H9 (cell line): ENCODE results near the gene TTC33. TPM values are rescaled to one million over a fixed set of nuclear protein-coding genes. Genes with fewer than 3 reads are reported as not detected.
"Not testable (repeated sequence)": the region's sequence is repeated elsewhere in the genome, so short reads cannot be mapped to it uniquely, and the experiment has no call there.

Experiments
- DNase-seq: peaks from one replicate; pipeline ENCODE4 v3.0.0-alpha.2; 2017
- H2AFZ ChIP-seq: one replicate; pipeline ENCODE4 v1.6.1; 2013; ENCODE audit warnings: mild to moderate bottlenecking, low read length, control low read depth, moderate library complexity
- H2AK5ac ChIP-seq: 2 replicates; pipeline ENCODE4 v1.6.1; 2013; ENCODE audit warnings: low read length, control low read depth, mixed read lengths; ENCODE audit not compliant: insufficient read length
- H2BK120ac ChIP-seq: one replicate; pipeline ENCODE4 v1.6.1; 2013; ENCODE audit warnings: low read depth, mild to moderate bottlenecking, low read length, control low read depth, inconsistent platforms; ENCODE audit not compliant: poor library complexity, severe bottlenecking
- H2BK12ac ChIP-seq: 2 replicates; pipeline ENCODE4 v1.6.1; 2013; ENCODE audit warnings: low read length, control low read depth, mixed read lengths, low read depth; ENCODE audit not compliant: insufficient read length
- H2BK15ac ChIP-seq: 2 replicates; pipeline ENCODE4 v1.6.1; 2013; ENCODE audit warnings: low read depth, low read length, control low read depth
- H2BK20ac ChIP-seq: one replicate; pipeline ENCODE4 v1.6.1; 2013; ENCODE audit warnings: low read depth, mild to moderate bottlenecking, low read length, control low read depth, inconsistent platforms; ENCODE audit not compliant: poor library complexity, severe bottlenecking
- H2BK5ac ChIP-seq: 2 replicates; pipeline ENCODE4 v1.6.1; 2013; ENCODE audit warnings: low read length, control low read depth, mixed read lengths; ENCODE audit not compliant: insufficient read length
- H3K14ac ChIP-seq: 2 replicates; pipeline ENCODE4 v1.6.1; 2013; ENCODE audit warnings: low read length, control low read depth; ENCODE audit not compliant: insufficient read depth
- H3K18ac ChIP-seq: 2 replicates; pipeline ENCODE4 v1.6.1; 2013; ENCODE audit warnings: low read depth, mild to moderate bottlenecking, mixed read lengths, low read length, control low read depth; ENCODE audit not compliant: insufficient read length
- H3K23ac ChIP-seq: 2 replicates; pipeline ENCODE4 v1.6.1; 2013; ENCODE audit warnings: low read length, control low read depth, mixed read lengths, low read depth; ENCODE audit not compliant: insufficient read length
- H3K23me2 ChIP-seq: 2 replicates; pipeline ENCODE4 v1.6.1; 2013; ENCODE audit warnings: low read depth, mild to moderate bottlenecking, mixed read lengths, low read length, control low read depth; ENCODE audit not compliant: insufficient read length, poor library complexity, severe bottlenecking
- H3K27ac ChIP-seq: 2 replicates; pipeline ENCODE4 v1.5.1; 2013; ENCODE audit warnings: low read length, control low read depth, mixed read lengths, low read depth; ENCODE audit not compliant: insufficient read length
- H3K27me3 ChIP-seq: 2 replicates; pipeline ENCODE4 v1.6.1; 2013; ENCODE audit warnings: low read length, control low read depth, inconsistent platforms; ENCODE audit not compliant: insufficient read depth
- H3K4ac ChIP-seq: 2 replicates; pipeline ENCODE4 v1.6.1; 2013; ENCODE audit warnings: low read depth, mild to moderate bottlenecking, control low read depth, inconsistent platforms, low read length, moderate library complexity
- H3K4me1 ChIP-seq: 2 replicates; pipeline ENCODE4 v1.6.1; 2013; ENCODE audit warnings: low read length, control low read depth, inconsistent platforms; ENCODE audit not compliant: insufficient read depth
- H3K4me2 ChIP-seq: 2 replicates; pipeline ENCODE4 v1.6.1; 2013; ENCODE audit warnings: low read length, control low read depth, mixed read lengths; ENCODE audit not compliant: insufficient read length, insufficient read depth
- H3K56ac ChIP-seq: 2 replicates; pipeline ENCODE4 v1.6.1; 2013; ENCODE audit warnings: low read depth, mild to moderate bottlenecking, mixed read lengths, low read length, control low read depth; ENCODE audit not compliant: insufficient read length
- H3K79me1 ChIP-seq: 2 replicates; pipeline ENCODE4 v1.6.1; 2013; ENCODE audit warnings: low read depth, mild to moderate bottlenecking, moderate library complexity, low read length, control low read depth, inconsistent platforms; ENCODE audit not compliant: insufficient read depth, poor library complexity, severe bottlenecking
- H3K79me2 ChIP-seq: 2 replicates; pipeline ENCODE4 v1.6.1; 2013; ENCODE audit warnings: low read length, control low read depth, inconsistent platforms; ENCODE audit not compliant: insufficient read depth
- H3K9ac ChIP-seq: 2 replicates; pipeline ENCODE4 v1.6.1; 2013; ENCODE audit warnings: low read length, control low read depth, mixed read lengths; ENCODE audit not compliant: insufficient read length; ENCODE audit errors: extremely low read depth
- H3K9me3 ChIP-seq: one replicate; pipeline ENCODE4 v1.6.1; 2013; ENCODE audit warnings: low read depth, low read length, inconsistent platforms; ENCODE audit not compliant: control insufficient read depth
- H3T11ph ChIP-seq: one replicate; pipeline ENCODE4 v1.6.1; 2013; ENCODE audit warnings: mild to moderate bottlenecking, low read length, control low read depth, inconsistent platforms
- H4K20me1 ChIP-seq: one replicate; pipeline ENCODE4 v1.6.1; 2013; ENCODE audit not compliant: control insufficient read depth, insufficient read length, insufficient read depth
- H4K5ac ChIP-seq: 2 replicates; pipeline ENCODE4 v1.6.1; 2013; ENCODE audit warnings: low read depth, mild to moderate bottlenecking, mixed read lengths, low read length, control low read depth; ENCODE audit not compliant: insufficient read length
- H4K8ac ChIP-seq: replicated peaks from 2 replicates; pipeline ENCODE4 v1.6.1; 2013; ENCODE audit warnings: low read length, control low read depth, mixed read lengths, low read depth; ENCODE audit not compliant: insufficient read length
- H4K91ac ChIP-seq: 2 replicates; pipeline ENCODE4 v1.6.1; 2013; ENCODE audit warnings: low read depth, mild to moderate bottlenecking, moderate library complexity, mixed read lengths, low read length, control low read depth; ENCODE audit not compliant: insufficient read length
- H3K27ac Mint-ChIP-seq, 3 experiments: 2 replicates in 2 of 3; 3 replicates in 1 of 3; pipeline ENCODE4 v1.8.0; 2020 to 2021; ENCODE audit warnings: mixed read lengths in 3 of 3, mild to moderate bottlenecking in 1 of 3, moderate library complexity in 1 of 3
- H3K27me3 Mint-ChIP-seq: 2 replicates; pipeline ENCODE4 v1.8.0; 2021; ENCODE audit warnings: low read depth, mild to moderate bottlenecking, moderate library complexity, mixed read lengths
- H3K36me3 Mint-ChIP-seq, 3 experiments: 2 replicates in 2 of 3; 3 replicates in 1 of 3; pipeline ENCODE4 v1.8.0; 2020 to 2021; ENCODE audit warnings: low read depth in 3 of 3, mixed read lengths in 3 of 3; ENCODE audit not compliant: insufficient read depth in 1 of 3
- H3K4me1 Mint-ChIP-seq, 2 experiments: 2 replicates each; pipeline ENCODE4 v1.8.0; 2020; ENCODE audit warnings: mixed read lengths in 2 of 2
- H3K4me3 Mint-ChIP-seq, 2 experiments: 2 replicates in 1 of 2; 3 replicates in 1 of 2; pipeline ENCODE4 v1.8.0; 2020 to 2021; ENCODE audit warnings: mild to moderate bottlenecking in 2 of 2, mixed read lengths in 2 of 2, moderate library complexity in 1 of 2
- H3K9me3 Mint-ChIP-seq, 2 experiments: 2 replicates in 1 of 2; 3 replicates in 1 of 2; pipeline ENCODE4 v1.8.0; 2020; ENCODE audit warnings: mild to moderate bottlenecking in 2 of 2, mixed read lengths in 2 of 2, moderate library complexity in 1 of 2
- total RNA-seq: library from RNA; stranded (reverse); gene quantifications from 2 replicates; pipeline ENCODE4 v1.2.1, GENCODE V29; 2021
- TF ChIP-seq, protein P1 (sequence below): fragments of 200-600 bp; sonication (generic); conservative IDR thresholded peaks from 3 replicates; pipeline ENCODE4 v1.8.0; 2021; ENCODE audit warnings: antibody characterized with exemption, mild to moderate bottlenecking

TTC33 gene
- total RNA-seq, 1 experiment from 2014 or later: 7.3 TPM

DNA sequence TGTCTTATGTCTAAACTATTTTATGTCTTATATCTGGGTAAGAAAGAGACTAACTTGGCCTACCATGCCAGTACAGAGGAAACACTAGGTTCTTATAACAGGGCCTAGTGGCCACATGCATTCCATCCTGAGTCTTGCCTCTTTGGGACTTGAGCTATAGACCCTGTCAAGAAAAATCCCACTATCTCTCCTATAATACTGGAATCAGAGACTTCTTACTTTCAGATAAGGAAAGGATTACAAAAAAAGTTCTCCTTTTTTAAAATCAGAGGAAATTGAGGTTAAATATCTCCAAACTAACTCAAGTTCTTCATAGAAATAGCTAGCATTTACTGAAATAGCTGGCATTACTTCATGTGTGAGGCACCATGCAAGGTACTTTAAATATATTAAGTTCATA lies 41.8 kb downstream of the TTC33 start:
- Histone ChIP-seq H3K23ac (no peak overlapping the region), H2BK12ac (no peak overlapping the region), H3K23me2 (no peaks in the 10 kb centered on the region), H3K4me1 (no peaks in the 10 kb centered on the region), H3T11ph (no peak overlapping the region), H3K79me1 (no peaks in the 10 kb centered on the region), H4K5ac (no peak overlapping the region), H3K27me3 (no peaks in the 10 kb centered on the region), H2BK120ac (no peak overlapping the region), H4K20me1 (no peaks in the 10 kb centered on the region), H3K27ac (no peak overlapping the region), H3K56ac (no peak overlapping the region), H3K4ac (no peak overlapping the region), H2BK5ac (no peak overlapping the region), H3K14ac (no peak overlapping the region), H3K18ac (no peak overlapping the region), H2AK5ac (no peak overlapping the region), H2BK20ac (no peak overlapping the region), H2AFZ (no peak overlapping the region), H3K4me2 (no peak overlapping the region), H2BK15ac (no peak overlapping the region), H3K9me3 (no peaks in the 10 kb centered on the region), H4K8ac (no peak overlapping the region), H4K91ac (no peak overlapping the region), H3K9ac (no peak overlapping the region), H3K79me2 (no peaks in the 10 kb centered on the region)
- peaks cover 5 to 13% (median 5%) of the 10 kb centered on the region in 3 experiments; a peak in 6 of 7 replicates for H3K36me3 Mint-ChIP-seq
- no peaks in the 10 kb centered on the region; the same call in 1 of the 2 replicates for H3K27me3 Mint-ChIP-seq
- H3K9me3 Mint-ChIP-seq: peaks cover 6% of the 10 kb centered on the region in 2 experiments; a peak in 4 of 5 replicates
- TF ChIP-seq, protein P1, sequence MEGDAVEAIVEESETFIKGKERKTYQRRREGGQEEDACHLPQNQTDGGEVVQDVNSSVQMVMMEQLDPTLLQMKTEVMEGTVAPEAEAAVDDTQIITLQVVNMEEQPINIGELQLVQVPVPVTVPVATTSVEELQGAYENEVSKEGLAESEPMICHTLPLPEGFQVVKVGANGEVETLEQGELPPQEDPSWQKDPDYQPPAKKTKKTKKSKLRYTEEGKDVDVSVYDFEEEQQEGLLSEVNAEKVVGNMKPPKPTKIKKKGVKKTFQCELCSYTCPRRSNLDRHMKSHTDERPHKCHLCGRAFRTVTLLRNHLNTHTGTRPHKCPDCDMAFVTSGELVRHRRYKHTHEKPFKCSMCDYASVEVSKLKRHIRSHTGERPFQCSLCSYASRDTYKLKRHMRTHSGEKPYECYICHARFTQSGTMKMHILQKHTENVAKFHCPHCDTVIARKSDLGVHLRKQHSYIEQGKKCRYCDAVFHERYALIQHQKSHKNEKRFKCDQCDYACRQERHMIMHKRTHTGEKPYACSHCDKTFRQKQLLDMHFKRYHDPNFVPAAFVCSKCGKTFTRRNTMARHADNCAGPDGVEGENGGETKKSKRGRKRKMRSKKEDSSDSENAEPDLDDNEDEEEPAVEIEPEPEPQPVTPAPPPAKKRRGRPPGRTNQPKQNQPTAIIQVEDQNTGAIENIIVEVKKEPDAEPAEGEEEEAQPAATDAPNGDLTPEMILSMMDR: no peak
- no peak overlapping the region for H3K4me3 Mint-ChIP-seq
- H3K4me1 Mint-ChIP-seq: no peaks in the 10 kb centered on the region
- H3K27ac Mint-ChIP-seq: no peak overlapping the region
- DNase-seq: no peak

DNA sequence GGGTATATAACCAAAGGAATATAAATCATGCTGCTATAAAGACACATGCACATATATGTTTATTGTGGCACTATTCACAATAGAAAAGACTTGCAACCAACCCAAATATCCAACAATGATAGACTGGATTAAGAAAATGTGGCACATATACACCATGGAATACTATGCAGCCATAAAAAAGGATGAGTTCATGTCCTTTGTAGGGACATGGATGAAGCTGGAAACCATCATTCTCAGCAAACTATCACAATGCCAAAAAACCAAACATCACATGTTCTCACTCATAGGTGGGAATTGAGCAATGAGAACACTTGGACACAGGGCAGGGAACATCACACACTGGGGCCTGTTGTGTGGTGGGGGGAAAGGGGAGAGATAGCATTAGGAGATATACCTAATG lies 45.2 kb downstream of the TTC33 start:
- H3K23me2 ChIP-seq, H3K79me1 ChIP-seq, H2BK120ac ChIP-seq, H3K9ac ChIP-seq, H2BK12ac ChIP-seq, H2AK5ac ChIP-seq, H3K56ac ChIP-seq, H3K9me3 Mint-ChIP-seq, H3K9me3 ChIP-seq, H2BK20ac ChIP-seq, H3K27ac Mint-ChIP-seq, H3K27me3 Mint-ChIP-seq, H3K14ac ChIP-seq, H3K4me3 Mint-ChIP-seq, H4K91ac ChIP-seq, H4K20me1 ChIP-seq, H3K4me2 ChIP-seq, H2AFZ ChIP-seq, H2BK5ac ChIP-seq, H3K27me3 ChIP-seq, H4K5ac ChIP-seq, H3K4ac ChIP-seq, H2BK15ac ChIP-seq, H3K23ac ChIP-seq, H3K18ac ChIP-seq, DNase-seq, H3K4me1 Mint-ChIP-seq, H3T11ph ChIP-seq, H3K27ac ChIP-seq, H4K8ac ChIP-seq, H3K4me1 ChIP-seq, H3K79me2 ChIP-seq: not testable (repeated sequence)
- peaks cover 5 to 11% (median 5%) of the 10 kb centered on the region in 3 experiments; a peak in 6 of 7 replicates for H3K36me3 Mint-ChIP-seq
